ENCODE results near the gene RAB25.
A peak's percentile ranks its signal among the peaks of the same experiment; 100 is the strongest.
"Not testable (repeated sequence)": the region's sequence is repeated elsewhere in the genome, so short reads cannot be mapped to it uniquely, and the experiment has no call there.

The RAB25 gene

GRCh38 chr1:156102633-156103511 is 41.9 kb downstream of the RAB25 start:
- DNase-seq = no peak

- no peak for DNase-seq
Measured at GRCh38 chr1:156103521-156103947, 42.6 kb downstream of the RAB25 start.

GRCh38 chr1:156104065-156104810 is 43.3 kb downstream of the RAB25 start:
- DNase-seq = peak; percentile 81

- DNase-seq = no peak
Measured at GRCh38 chr1:156104861-156105832, 44.2 kb downstream of the RAB25 start.

GRCh38 chr1:156106624-156107488 is 45.9 kb downstream of the RAB25 start:
- no peak for DNase-seq

- DNase-seq = no peak
Measured at GRCh38 chr1:156108057-156108456, 47.1 kb downstream of the RAB25 start.

GRCh38 chr1:156108664-156109241 is 47.8 kb downstream of the RAB25 start:
- no peak for DNase-seq

- DNase-seq = no peak
Measured at GRCh38 chr1:156110252-156110651, 49.3 kb downstream of the RAB25 start.

GRCh38 chr1:156111355-156111962 is 50.5 kb downstream of the RAB25 start:
- no peak for DNase-seq

- DNase-seq = no peak
Measured at GRCh38 chr1:156112276-156113137, 51.5 kb downstream of the RAB25 start.

GRCh38 chr1:156113282-156113950 is 52.5 kb downstream of the RAB25 start:
- no peak for DNase-seq

GRCh38 chr1:156114101-156114918 is 53.4 kb downstream of the RAB25 start, which contains the start of gene LMNA:
Gene LMNA, plus strand, starts transcription at chr1:156114711. Its CDS starts 208 bp downstream, at chr1:156114919.
- DNase-seq = peak; percentile 75

GRCh38 chr1:156114919-156115513 is 54.1 kb downstream of the RAB25 start:
- DNase-seq = peak; percentile 34

- DNase-seq = no peak
Measured at GRCh38 chr1:156115514-156116374, 54.8 kb downstream of the RAB25 start.

- not testable (repeated sequence) for DNase-seq
Measured at GRCh38 chr1:156116731-156117130, 55.8 kb downstream of the RAB25 start.

GRCh38 chr1:156117414-156118176 is 56.6 kb downstream of the RAB25 start:
- DNase-seq = no peak

All from central memory CD4-positive, alpha-beta T cell (primary cell).